ENCODE measurements around the gene ZNF622.
"Not testable (repeated sequence)": the region's sequence is repeated elsewhere in the genome, so short reads cannot be mapped to it uniquely, and the experiment has no call there.

Gene ZNF622

DNA sequence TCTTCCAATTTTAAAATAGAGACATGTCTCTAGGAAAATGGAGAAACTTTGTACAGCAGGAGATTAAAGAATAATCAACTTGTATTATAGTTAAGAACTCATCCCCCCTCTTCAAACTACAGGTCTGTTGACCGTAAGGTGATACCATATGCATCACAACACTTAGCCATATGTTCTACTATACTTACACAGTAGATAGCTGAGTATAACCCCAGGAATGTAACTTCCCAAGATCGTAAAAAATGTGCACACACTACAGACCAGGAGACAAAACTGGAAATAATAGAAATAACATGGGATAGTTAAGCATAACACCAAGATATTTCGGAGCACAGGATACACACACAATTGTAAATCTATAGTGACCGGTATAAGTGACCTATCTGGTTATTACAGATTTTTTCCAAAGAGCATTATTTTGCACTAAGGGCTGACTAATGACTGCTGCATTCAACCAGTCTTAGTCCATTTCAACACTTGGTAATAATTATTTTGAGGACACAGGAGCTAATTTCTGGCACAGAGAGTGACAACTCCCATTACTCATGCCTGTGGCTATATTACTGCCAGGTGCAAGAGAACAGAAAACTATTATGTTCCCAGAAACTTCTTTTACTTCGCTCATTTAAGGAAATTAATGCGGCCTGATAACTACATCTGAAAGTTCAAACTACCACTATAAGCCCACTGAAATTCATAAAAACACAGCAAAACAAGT lies 15.4 kb upstream of the ZNF622 start:
- no peak for DNase-seq (ENCODE audit: low spot score)

GRCh38 chr5:16480144-16480543 lies 14.5 kb upstream of the ZNF622 start:
- no peak for DNase-seq (ENCODE audit: low spot score)

GRCh38 chr5:16477541-16477940 lies 11.9 kb upstream of the ZNF622 start:
- no peak for DNase-seq (ENCODE audit: low spot score)

DNA sequence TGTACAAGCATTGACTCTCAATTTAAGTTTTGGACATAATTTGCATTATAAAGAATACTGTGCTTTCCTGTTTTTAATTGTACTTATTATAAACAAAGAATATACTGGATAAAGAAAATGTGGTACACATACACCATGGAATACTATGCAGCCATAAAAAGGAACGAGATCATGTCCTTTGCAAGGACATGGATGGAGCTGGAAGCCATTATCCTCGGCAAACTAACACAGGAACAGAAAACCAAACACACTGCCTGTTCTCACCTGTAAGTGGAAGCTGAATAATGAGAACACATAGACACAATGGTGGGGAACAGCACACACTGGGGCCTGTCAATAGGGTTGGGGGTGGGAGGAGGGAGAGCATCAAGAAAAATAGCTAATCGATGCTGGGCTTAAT lies 10.8 kb upstream of the ZNF622 start:
- DNase-seq (ENCODE audit: low spot score): not testable (repeated sequence)

DNA sequence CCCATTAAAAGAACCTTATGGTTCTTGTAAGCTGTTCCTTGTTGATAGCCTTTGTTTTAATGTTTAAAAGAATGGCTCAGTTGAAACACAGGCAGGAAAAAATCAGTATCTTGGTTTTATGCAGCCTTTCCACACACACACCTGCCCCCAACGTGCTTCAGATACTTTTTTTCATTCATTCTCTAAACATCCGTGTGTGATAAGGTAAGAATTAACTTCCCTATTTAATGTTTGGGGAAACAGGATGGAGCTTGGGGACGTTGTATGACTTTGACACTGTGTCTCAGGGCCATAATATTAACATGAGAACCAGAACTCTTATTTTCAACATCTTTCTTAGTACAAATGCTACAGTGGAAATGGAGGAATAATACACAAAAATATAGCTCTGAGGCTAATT lies 5.8 kb upstream of the ZNF622 start:
- no peak for DNase-seq (ENCODE audit: low spot score)

- DNase-seq (ENCODE audit: low spot score): peak; percentile 15
These were observed 2.0 kb upstream of the ZNF622 start for GRCh38 chr5:16467363-16468219.

GRCh38 chr5:16464664-16465543 lies 696 bp downstream of the ZNF622 start:
- peak; percentile 44 for DNase-seq (ENCODE audit: low spot score)

GRCh38 chr5:16464231-16464630 lies 1.4 kb downstream of the ZNF622 start:
- no peak for DNase-seq (ENCODE audit: low spot score)

- no peak for DNase-seq (ENCODE audit: low spot score)
These were observed 3.8 kb downstream of the ZNF622 start for GRCh38 chr5:16461782-16462181.

GRCh38 chr5:16461026-16461425 lies 4.6 kb downstream of the ZNF622 start:
- DNase-seq (ENCODE audit: low spot score): peak; percentile 9

- no peak for DNase-seq (ENCODE audit: low spot score)
These were observed 6.1 kb downstream of the ZNF622 start for GRCh38 chr5:16459451-16459850.

- no peak for DNase-seq (ENCODE audit: low spot score)
These were observed 7.7 kb downstream of the ZNF622 start for GRCh38 chr5:16457853-16458252.

DNA sequence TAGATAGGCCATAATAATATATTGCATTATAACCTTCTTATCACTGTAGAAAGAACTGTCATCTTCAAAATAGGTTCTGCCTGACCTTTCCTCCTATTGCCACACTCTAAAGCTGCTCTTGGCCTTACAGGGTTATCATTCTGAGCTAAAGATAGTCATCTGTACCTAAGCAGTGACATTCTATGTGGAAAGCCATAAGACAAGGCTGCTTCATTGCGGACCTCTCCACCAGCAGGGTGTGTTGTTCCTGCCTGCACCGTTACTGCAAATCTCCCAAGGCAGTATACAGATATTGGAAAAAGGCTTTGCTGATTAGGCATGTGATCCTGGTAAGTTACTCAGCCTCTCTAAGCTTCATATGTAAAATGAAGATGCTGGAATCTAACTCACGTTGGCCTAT lies 8.1 kb downstream of the ZNF622 start:
- DNase-seq (ENCODE audit: low spot score): no peak

DNA sequence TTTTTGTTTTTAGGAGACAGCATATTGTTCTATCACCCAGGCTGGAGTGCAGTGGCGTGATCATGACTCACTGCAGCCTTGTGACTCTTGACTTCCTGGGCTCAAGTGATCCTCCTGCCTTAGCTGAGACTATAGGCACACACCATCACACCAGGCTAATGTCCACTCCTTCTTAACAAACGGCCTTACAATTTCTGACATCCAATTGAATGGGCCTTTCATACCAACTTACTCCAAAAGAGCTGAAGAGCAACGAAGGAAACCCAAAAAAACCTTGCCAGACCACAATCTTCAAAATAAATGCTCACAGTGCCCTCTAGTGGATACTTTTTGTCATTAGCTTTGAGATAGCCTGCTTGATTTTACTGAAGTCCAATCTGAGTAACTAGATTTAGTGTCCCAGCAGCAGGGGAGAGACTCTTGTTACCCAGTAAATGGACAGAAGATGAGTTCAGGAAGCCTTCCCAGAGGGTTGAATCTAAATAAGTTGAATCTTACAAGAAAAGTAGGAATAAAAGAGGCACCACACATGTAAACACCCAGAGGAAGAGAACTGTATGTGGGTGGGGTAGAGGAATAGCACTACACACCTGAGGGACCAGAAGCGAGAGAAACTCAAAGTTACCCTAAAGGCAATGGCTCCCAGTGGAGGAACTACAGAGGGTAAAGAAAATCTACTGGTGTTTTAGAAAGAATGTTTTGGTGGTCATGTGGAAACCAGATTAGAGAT lies 9.3 kb downstream of the ZNF622 start:
- peak; percentile 87 for DNase-seq (ENCODE audit: low spot score)

GRCh38 chr5:16455668-16456067 lies 9.9 kb downstream of the ZNF622 start:
- DNase-seq (ENCODE audit: low spot score): no peak

DNA sequence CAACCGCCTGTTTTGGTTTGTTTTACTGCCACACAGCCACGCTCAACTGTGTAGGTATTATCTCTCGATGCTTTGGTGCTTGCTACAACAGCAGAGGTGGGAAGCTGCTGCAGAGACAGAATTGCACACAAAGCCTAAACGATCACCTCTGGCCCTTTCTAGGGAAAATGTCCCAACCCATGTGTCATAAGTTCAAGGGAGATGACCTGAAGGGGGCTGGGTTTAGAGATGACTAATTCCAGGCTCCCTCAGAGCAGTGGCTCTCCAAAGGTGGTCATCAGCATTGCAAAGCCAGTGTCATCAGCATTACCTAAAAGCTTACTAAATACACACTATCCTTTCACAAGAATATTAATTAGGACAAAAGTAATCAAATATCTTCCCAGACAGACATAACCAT lies 10.9 kb downstream of the ZNF622 start:
- DNase-seq (ENCODE audit: low spot score): no peak

- DNase-seq (ENCODE audit: low spot score): no peak
These were observed 12.0 kb downstream of the ZNF622 start for GRCh38 chr5:16453609-16454008.

- no peak for DNase-seq (ENCODE audit: low spot score)
These were observed 15.4 kb downstream of the ZNF622 start for GRCh38 chr5:16450163-16450562.

GRCh38 chr5:16446993-16447392 lies 18.6 kb downstream of the ZNF622 start:
- peak; percentile 19 for DNase-seq (ENCODE audit: low spot score)

GRCh38 chr5:16437977-16438376 lies 27.6 kb downstream of the ZNF622 start:
- DNase-seq (ENCODE audit: low spot score): no peak

DNA sequence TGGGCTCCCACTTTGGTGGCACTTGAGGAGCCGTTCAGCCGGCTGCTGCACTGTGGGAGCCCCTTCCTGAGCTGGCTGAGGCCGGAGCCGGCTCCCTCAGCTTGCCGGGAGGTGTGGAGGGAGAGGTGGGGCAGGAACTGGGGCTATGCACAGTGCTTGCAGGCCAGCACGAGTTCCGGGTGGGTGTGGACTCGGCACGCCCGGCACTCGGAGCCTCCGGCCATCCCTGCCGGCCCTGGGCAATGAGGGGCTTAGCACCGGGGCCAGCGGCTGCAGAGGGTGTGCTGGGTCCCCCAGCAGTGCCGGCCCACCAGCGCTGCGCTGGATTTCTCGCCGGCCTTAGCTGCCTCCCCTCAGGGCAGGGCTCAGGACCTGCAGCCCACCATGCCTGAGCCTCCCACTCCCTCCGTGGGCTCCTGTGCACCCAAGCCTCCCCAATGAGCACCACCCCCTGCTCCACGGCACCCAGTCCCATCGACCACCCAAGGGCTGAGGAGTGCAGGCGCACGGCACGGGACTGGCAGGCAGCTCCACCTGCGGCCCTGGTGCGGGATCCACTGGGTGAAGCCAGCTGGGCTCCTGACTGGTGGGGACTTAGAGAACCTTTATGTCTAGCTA lies 29.4 kb downstream of the ZNF622 start:
- not testable (repeated sequence) for DNase-seq (ENCODE audit: low spot score)

Data from NAMALWA (cell line).